Nephron progenitor cell (in vitro differentiated cells): ENCODE data around the gene NCBP2.

ENCODE experiments used
- DNase-seq: peaks from one replicate; pipeline ENCODE4 v3.0.0; 2021
- H3K27ac Mint-ChIP-seq: 2 replicates; pipeline ENCODE4 v1.8.0; 2021; ENCODE audit warnings: mild to moderate bottlenecking, moderate library complexity, mixed read lengths
- H3K27me3 Mint-ChIP-seq: 2 replicates; pipeline ENCODE4 v1.8.0; 2021; ENCODE audit warnings: mild to moderate bottlenecking, low read depth, mixed read lengths; ENCODE audit not compliant: poor library complexity
- H3K36me3 Mint-ChIP-seq: 2 replicates; pipeline ENCODE4 v1.8.0; 2021; ENCODE audit warnings: low read depth, mixed read lengths
- H3K4me1 Mint-ChIP-seq: 2 replicates; pipeline ENCODE4 v1.8.0; 2021; ENCODE audit warnings: mixed read lengths
- H3K4me3 Mint-ChIP-seq: 2 replicates; pipeline ENCODE4 v1.8.0; 2021; ENCODE audit warnings: mild to moderate bottlenecking, moderate library complexity, mixed read lengths
- H3K9me3 Mint-ChIP-seq: 2 replicates; pipeline ENCODE4 v1.8.0; 2021; ENCODE audit warnings: mild to moderate bottlenecking, moderate library complexity, mixed read lengths
- TF ChIP-seq, protein P1 (sequence below): fragments of 200-600 bp; sonication (generic); IDR thresholded peaks from 2 replicates; pipeline ENCODE4 v1.5.0; 2021; ENCODE audit warnings: antibody characterized with exemption

NCBP2 gene

GRCh38 chr3:196979545-196979944, 37.2 kb upstream of the NCBP2 start:
- TF ChIP-seq, protein P1, sequence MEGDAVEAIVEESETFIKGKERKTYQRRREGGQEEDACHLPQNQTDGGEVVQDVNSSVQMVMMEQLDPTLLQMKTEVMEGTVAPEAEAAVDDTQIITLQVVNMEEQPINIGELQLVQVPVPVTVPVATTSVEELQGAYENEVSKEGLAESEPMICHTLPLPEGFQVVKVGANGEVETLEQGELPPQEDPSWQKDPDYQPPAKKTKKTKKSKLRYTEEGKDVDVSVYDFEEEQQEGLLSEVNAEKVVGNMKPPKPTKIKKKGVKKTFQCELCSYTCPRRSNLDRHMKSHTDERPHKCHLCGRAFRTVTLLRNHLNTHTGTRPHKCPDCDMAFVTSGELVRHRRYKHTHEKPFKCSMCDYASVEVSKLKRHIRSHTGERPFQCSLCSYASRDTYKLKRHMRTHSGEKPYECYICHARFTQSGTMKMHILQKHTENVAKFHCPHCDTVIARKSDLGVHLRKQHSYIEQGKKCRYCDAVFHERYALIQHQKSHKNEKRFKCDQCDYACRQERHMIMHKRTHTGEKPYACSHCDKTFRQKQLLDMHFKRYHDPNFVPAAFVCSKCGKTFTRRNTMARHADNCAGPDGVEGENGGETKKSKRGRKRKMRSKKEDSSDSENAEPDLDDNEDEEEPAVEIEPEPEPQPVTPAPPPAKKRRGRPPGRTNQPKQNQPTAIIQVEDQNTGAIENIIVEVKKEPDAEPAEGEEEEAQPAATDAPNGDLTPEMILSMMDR: no peak
- Mint-ChIP-seq H3K27ac (peak overlapping the region; percentile 59), H3K9me3 (peaks cover 29% of the 10 kb centered on the region), H3K4me3 (no peak overlapping the region), H3K27me3 (peaks cover 22% of the 10 kb centered on the region), H3K4me1 (peaks cover 23% of the 10 kb centered on the region), H3K36me3 (peaks cover 14% of the 10 kb centered on the region)
- no peak for DNase-seq

- H3K27ac Mint-ChIP-seq: no peak overlapping the region
- no peak for DNase-seq
- peaks cover 19% of the 10 kb centered on the region for H3K9me3 Mint-ChIP-seq
- H3K36me3 Mint-ChIP-seq: peaks cover 6% of the 10 kb centered on the region
- peaks cover 19% of the 10 kb centered on the region for H3K27me3 Mint-ChIP-seq
- H3K4me3 Mint-ChIP-seq: no peak overlapping the region
- H3K4me1 Mint-ChIP-seq: peaks cover 19% of the 10 kb centered on the region
- TF ChIP-seq, protein P1: no peak
These were observed 34.6 kb upstream of the NCBP2 start for GRCh38 chr3:196976941-196977340.

GRCh38 chr3:196975349-196975748, 33.0 kb upstream of the NCBP2 start:
- TF ChIP-seq, protein P1: no peak
- Mint-ChIP-seq H3K9me3 (peaks cover 19% of the 10 kb centered on the region), H3K27ac (peak overlapping the region; percentile 15), H3K4me1 (peaks cover 19% of the 10 kb centered on the region), H3K27me3 (peaks cover 29% of the 10 kb centered on the region), H3K36me3 (peaks cover 5% of the 10 kb centered on the region), H3K4me3 (no peak overlapping the region)
- DNase-seq: no peak

GRCh38 chr3:196974661-196975060, 32.3 kb upstream of the NCBP2 start:
- Mint-ChIP-seq H3K36me3 (peaks cover 5% of the 10 kb centered on the region), H3K4me3 (no peak overlapping the region), H3K4me1 (peaks cover 18% of the 10 kb centered on the region), H3K9me3 (peaks cover 23% of the 10 kb centered on the region), H3K27me3 (peaks cover 34% of the 10 kb centered on the region), H3K27ac (no peak overlapping the region)
- no peak for DNase-seq
- TF ChIP-seq, protein P1: no peak

DNA sequence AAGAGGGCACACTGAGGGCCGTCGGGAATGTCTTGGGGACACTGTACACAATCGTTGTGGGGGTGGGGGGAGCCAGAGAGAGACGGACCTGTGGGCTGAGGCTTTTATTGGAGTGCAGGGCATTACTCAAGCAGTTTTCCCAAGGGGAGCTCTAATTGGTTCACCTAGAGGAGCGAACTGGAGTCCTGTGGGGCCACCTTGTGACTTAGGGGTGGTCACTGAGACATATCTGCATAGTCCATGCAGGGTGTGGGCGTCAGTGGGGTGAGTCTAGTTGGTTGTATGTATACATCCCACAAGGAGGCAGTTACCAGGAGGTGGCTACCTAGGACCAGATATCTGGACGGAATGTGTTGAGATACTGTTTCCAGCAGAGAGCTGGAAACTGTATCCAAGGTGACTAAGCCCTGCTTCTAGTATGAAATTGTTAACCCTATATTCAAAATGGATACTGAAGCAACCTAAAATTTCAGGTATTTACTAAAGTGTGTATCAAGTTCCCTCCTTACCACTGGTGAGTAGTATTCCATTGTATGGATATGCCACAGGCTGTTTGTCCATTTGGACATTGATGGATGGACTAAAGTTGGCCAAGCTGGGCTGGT, 28.9 kb upstream of the NCBP2 start:
- Mint-ChIP-seq H3K9me3 (peaks cover 23% of the 10 kb centered on the region), H3K27ac (no peak overlapping the region), H3K36me3 (peaks cover 5% of the 10 kb centered on the region), H3K4me3 (no peak overlapping the region), H3K4me1 (peaks cover 19% of the 10 kb centered on the region), H3K27me3 (peaks cover 48% of the 10 kb centered on the region)
- TF ChIP-seq, protein P1: no peak
- no peak for DNase-seq

DNA sequence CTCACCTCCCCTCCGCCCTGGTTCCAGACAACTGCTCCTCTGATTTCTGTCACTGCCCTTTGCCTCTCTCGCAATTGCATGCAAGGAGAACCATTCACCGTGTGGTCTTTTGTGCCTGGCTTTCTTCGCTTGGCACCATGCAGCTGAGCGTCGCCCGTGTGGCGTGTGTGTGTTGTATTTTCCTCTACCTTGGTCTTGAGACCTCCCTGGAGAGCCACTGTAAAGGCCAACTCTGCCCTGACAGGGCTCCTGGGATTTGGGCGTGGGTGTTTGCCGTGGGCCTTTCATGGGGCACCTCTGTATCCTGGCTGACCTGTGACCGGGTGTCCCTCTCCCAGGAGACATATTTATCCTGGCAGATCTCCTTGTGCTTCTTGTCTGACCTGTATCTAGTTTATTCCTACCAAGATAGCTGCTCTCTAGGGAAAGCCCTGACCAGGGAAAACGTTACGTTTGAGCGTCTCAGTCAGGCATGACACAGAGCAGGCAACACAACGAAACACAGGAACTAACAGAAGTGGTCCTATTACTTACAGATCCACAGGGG, 28.3 kb upstream of the NCBP2 start:
- TF ChIP-seq, protein P1: no peak
- H3K9me3 Mint-ChIP-seq: peaks cover 23% of the 10 kb centered on the region
- peaks cover 5% of the 10 kb centered on the region for H3K36me3 Mint-ChIP-seq
- peaks cover 54% of the 10 kb centered on the region for H3K27me3 Mint-ChIP-seq
- H3K4me3 Mint-ChIP-seq: peak overlapping the region; percentile 77
- no peak overlapping the region for H3K27ac Mint-ChIP-seq
- no peak for DNase-seq
- peaks cover 22% of the 10 kb centered on the region for H3K4me1 Mint-ChIP-seq
